ENCODE measurements around the gene CEP112. TPM values are rescaled to one million over a fixed set of nuclear protein-coding genes. Genes with fewer than 3 reads are reported as not detected.

The CEP112 gene
- total RNA-seq, 1 experiment from 2014 or later, result 6.1 TPM

GRCh38 chr17:65750166-65750565 lies 441.8 kb downstream of the CEP112 start:
- Mint-ChIP-seq H3K27me3 (ENCODE audit: low read depth) (no peaks in the 10 kb centered on the region), H3K4me1 (peaks cover 18% of the 10 kb centered on the region), H3K36me3 (no peaks in the 10 kb centered on the region), H3K27ac (no peak overlapping the region), H3K4me3 (no peak overlapping the region), H3K9me3 (no peaks in the 10 kb centered on the region)
- ATAC-seq (no peak), DNase-seq (ENCODE audit: low spot score) (no peak)
- ChIA-PET POLR2A (no interaction called here), CTCF (interaction anchor here (0.5 to 0.7 kb wide), 2 partner anchors 8 to 257 kb away, joined by 3 read pairs; no protein-coding TSS in a partner anchor)
- TF ChIP-seq CTCF (IDR thresholded peaks at IDR 0.05) (no peak), ZNF396 (CRISPR knock-in tag; IDR thresholded peaks at IDR 0.05; ENCODE audit: borderline replicate concordance) (no peak), AR (CRISPR knock-in tag; IDR thresholded peaks at IDR 0.05) (no peak)

- no peak overlapping the region for H3K4me3 Mint-ChIP-seq
- ATAC-seq, result no peak
Measured at GRCh38 chr17:65749479-65749878, 442.5 kb downstream of the CEP112 start.

More at GRCh38 chr17:65749479-65749878, 442.5 kb downstream of the CEP112 start:
- no peak for DNase-seq (ENCODE audit: low spot score)
- no peaks in the 10 kb centered on the region for H3K27me3 Mint-ChIP-seq (ENCODE audit: low read depth)
- no peaks in the 10 kb centered on the region for H3K36me3 Mint-ChIP-seq
- TF ChIP-seq IRF2 (CRISPR knock-in tag; IDR thresholded peaks at IDR 0.05; ENCODE audit: borderline replicate concordance, low read depth), result no peak
- no peak for TF ChIP-seq SMAD3 (CRISPR knock-in tag; IDR thresholded peaks at IDR 0.05; ENCODE audit: borderline replicate concordance)
- TF ChIP-seq JUN (CRISPR knock-in tag; IDR thresholded peaks at IDR 0.05), result no peak
- TF ChIP-seq, protein P1, sequence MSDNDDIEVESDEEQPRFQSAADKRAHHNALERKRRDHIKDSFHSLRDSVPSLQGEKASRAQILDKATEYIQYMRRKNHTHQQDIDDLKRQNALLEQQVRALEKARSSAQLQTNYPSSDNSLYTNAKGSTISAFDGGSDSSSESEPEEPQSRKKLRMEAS (CRISPR knock-in tag; IDR thresholded peaks at IDR 0.05), result no peak
- TF ChIP-seq, protein P2, sequence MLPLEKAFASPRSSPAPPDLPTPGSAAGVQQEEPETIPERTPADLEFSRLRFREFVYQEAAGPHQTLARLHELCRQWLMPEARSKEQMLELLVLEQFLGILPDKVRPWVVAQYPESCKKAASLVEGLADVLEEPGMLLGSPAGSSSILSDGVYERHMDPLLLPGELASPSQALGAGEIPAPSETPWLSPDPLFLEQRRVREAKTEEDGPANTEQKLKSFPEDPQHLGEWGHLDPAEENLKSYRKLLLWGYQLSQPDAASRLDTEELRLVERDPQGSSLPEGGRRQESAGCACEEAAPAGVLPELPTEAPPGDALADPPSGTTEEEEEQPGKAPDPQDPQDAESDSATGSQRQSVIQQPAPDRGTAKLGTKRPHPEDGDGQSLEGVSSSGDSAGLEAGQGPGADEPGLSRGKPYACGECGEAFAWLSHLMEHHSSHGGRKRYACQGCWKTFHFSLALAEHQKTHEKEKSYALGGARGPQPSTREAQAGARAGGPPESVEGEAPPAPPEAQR (CRISPR knock-in tag; IDR thresholded peaks at IDR 0.05), result no peak
- TF ChIP-seq ATF2 (CRISPR knock-in tag; IDR thresholded peaks at IDR 0.05; ENCODE audit: borderline replicate concordance, low read depth), result no peak
- TF ChIP-seq, protein P3, sequence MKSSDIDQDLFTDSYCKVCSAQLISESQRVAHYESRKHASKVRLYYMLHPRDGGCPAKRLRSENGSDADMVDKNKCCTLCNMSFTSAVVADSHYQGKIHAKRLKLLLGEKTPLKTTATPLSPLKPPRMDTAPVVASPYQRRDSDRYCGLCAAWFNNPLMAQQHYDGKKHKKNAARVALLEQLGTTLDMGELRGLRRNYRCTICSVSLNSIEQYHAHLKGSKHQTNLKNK (CRISPR knock-in tag; IDR thresholded peaks at IDR 0.05), result no peak
- TF ChIP-seq, protein P4, sequence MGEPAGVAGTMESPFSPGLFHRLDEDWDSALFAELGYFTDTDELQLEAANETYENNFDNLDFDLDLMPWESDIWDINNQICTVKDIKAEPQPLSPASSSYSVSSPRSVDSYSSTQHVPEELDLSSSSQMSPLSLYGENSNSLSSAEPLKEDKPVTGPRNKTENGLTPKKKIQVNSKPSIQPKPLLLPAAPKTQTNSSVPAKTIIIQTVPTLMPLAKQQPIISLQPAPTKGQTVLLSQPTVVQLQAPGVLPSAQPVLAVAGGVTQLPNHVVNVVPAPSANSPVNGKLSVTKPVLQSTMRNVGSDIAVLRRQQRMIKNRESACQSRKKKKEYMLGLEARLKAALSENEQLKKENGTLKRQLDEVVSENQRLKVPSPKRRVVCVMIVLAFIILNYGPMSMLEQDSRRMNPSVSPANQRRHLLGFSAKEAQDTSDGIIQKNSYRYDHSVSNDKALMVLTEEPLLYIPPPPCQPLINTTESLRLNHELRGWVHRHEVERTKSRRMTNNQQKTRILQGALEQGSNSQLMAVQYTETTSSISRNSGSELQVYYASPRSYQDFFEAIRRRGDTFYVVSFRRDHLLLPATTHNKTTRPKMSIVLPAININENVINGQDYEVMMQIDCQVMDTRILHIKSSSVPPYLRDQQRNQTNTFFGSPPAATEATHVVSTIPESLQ (CRISPR knock-in tag; IDR thresholded peaks at IDR 0.05), result no peak
- TF ChIP-seq, protein P5, sequence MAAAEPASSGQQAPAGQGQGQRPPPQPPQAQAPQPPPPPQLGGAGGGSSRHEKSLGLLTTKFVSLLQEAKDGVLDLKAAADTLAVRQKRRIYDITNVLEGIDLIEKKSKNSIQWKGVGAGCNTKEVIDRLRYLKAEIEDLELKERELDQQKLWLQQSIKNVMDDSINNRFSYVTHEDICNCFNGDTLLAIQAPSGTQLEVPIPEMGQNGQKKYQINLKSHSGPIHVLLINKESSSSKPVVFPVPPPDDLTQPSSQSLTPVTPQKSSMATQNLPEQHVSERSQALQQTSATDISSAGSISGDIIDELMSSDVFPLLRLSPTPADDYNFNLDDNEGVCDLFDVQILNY (CRISPR knock-in tag; IDR thresholded peaks at IDR 0.05), result no peak
- TF ChIP-seq ZNF416 (CRISPR knock-in tag; IDR thresholded peaks at IDR 0.05), result no peak
- TF ChIP-seq ZBTB21 (CRISPR knock-in tag; IDR thresholded peaks at IDR 0.05; ENCODE audit: borderline replicate concordance), result no peak
- TF ChIP-seq ELF4 (CRISPR knock-in tag; IDR thresholded peaks at IDR 0.05; ENCODE audit: low read depth), result no peak
- TF ChIP-seq PRRX2 (CRISPR knock-in tag; IDR thresholded peaks at IDR 0.05), result no peak
- TF ChIP-seq GABPB1 (CRISPR knock-in tag; IDR thresholded peaks at IDR 0.05), result no peak
- H3K4me1 Mint-ChIP-seq, result peaks cover 18% of the 10 kb centered on the region
- ChIA-PET CTCF (no interaction called here), POLR2A (no interaction called here)
- no peaks in the 10 kb centered on the region for H3K9me3 Mint-ChIP-seq
- no peak overlapping the region for H3K27ac Mint-ChIP-seq

All from WTC11 (cell line).